Measurements from ENCODE around the gene MYO1B.

Gene MYO1B

DNA sequence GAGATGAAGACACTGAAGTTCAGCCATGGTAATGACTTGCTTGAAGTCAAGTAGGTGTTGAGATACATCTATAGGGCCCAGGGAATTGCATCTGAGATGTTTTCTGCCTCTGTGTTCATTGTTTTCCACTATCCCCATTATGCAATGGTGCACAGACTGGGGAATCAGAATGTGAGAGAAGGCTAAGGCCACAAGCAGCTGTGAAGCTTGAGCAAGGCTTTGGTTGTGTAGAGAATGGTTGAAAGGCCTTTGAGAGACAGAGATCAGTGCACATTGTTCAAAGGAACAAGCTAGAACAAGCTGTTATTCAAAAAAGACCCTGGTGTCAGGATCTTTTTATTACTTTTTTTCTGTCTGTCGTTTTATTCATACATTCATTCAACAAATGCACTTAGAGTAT is 82.3 kb downstream of the MYO1B start:
- DNase-seq: no peak

DNA sequence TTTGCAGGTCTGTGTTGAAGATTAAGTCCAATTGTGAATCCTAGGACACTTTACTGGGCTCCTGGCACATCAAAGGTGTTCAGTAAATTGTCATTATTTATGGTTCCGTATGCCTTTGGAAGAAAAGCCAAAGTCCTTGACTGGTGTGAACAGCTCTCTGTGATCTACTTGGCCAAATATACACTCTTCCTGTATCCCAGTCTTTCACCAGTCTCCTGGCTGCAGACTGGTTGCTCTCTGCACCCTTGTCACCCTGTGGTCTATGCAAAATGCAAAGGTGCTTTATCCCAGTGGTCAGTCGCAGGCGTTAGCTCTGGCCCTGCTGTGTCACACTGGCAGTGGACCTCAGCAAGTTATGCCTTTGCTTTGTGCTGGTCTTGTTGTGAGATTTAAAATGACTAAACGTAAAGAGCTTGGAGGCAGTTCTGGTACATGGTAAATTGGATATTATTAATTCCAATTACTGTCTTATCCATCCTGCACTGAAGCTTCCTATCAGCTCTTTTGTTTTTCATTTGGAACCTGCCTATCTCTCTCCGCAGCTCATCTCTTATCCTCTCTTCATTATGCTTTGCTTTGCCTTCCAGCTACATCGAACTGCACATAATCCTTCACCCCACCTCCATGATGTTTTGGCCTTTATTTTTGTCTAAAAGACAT is 83.1 kb downstream of the MYO1B start:
- no peak for DNase-seq

DNA sequence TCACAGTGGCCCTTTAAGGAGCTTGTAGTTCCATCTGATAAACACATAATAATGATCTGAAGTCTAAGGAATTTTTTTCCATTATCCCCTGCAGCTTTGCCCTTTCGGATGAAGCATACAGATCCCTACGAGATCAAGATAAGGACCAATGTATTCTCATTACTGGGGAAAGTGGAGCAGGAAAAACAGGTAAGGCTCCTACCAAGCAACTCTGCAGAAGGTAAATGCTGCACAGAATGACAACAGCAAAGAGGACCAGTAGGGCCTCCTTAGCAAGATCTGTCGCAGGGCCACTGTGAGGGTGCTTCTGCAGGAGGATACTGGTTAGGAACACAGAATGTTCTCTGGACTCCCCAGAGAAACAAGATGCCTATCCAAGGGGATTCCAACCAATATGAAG is 84.6 kb downstream of the MYO1B start:
- DNase-seq: no peak

DNA sequence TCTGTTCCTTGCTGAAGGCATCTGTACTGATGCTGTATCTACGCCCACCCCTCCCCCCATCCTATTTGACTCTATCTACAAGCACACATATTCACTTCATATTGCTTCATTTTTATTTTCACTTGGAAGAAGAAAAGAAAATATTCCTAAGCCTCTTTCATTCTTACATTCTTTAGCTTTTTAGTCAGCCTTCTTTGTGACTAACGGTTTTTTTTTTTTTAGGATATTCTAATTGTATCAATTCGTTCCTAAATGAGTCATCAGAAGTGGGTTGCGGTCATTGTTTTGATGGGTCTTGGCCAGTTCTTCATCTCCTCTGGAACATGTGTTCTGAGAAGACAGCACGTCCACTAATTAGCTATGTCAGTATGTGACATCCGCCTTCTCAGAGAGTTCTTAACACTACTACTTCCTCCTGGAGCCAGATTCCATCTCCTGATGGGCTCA is 88.7 kb downstream of the MYO1B start:
- no peak for DNase-seq

DNA sequence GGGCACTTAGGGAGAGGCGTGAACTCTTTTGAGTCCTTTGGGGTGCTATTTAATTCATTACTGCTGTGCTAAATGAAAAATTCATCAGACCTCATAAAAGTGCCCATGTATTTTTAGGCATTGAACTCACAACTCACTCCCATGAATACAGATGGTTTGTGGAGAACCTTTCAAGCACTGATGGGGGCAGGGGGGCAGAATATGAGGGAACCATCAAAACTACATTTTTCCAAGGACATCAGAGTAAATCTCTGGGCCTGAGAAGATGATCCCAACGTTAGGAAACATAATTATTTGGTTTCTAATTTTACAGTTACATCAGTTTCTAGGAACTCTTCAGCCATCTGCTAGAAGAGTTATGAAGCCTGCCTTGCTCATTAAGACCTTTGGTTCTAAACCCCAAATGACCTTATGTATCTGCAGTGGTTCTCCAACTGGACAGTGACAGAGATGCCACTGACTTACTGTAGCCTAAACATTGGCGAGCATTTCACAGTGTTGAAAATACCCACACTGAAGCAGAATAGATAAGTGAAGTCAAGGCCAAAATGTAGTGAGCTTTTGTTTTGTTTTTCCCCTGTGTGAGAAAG is 90.8 kb downstream of the MYO1B start:
- DNase-seq: no peak

DNA sequence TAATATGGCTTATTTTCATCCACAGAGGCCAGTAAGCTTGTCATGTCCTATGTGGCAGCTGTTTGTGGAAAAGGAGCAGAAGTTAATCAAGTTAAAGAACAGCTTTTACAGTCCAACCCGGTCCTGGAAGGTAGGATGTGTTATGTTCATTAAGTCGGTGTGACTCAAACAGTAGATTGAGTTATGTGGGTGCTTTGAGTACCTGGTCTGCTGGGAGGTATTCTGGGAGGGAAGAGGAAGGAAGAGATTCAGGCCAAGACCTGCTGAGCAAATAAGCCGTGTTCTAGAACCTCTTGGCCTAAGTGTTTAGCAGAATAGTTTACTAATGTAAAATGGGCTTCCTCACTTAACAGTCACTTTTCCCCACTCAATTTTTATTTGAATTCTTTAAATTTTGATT is 96.2 kb downstream of the MYO1B start:
- DNase-seq: no peak

DNA sequence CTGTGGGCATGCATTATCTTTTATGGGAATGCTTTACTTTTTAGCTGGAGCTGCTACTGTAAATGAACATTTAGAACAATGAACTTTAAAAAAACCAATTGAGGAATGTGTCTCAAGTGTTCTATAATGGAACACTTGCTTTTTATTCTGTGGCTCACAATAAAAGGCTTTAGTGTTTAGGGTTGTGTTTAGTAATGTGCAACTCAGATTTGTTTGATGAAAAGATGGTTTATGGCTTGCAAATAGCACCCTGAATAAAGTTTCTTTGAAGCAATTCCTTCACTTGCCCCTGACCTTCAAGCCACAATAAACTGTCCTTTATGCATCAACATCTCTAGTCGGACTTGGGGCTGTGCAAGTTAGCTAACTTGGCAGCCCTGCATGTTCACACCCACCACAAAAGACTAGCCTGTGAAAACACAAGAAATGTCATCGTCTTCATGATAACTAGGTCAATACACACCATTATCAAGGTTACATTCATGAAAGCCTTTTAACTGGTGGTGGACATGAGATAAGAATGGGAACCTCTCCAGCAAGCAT is 98.7 kb downstream of the MYO1B start:
- no peak for DNase-seq

DNA sequence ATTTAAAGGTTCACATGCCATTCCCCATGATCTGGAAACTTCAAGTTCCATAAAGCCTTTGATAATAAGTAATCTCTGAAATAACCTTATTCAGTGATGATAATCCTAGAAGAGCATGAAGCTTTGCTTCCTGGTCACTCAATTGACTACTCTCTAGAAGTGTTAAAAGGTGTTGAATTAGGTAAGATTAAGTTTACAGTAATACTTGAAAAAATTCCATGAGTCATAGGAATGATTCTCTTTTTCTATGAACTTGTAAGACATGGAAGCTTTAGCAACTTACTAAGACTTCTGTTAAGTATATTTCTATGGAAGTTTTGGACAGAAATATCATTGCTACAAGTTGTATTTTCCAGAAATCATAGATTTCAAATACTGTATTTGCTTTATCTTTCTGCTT is 100.6 kb downstream of the MYO1B start:
- no peak for DNase-seq

DNA sequence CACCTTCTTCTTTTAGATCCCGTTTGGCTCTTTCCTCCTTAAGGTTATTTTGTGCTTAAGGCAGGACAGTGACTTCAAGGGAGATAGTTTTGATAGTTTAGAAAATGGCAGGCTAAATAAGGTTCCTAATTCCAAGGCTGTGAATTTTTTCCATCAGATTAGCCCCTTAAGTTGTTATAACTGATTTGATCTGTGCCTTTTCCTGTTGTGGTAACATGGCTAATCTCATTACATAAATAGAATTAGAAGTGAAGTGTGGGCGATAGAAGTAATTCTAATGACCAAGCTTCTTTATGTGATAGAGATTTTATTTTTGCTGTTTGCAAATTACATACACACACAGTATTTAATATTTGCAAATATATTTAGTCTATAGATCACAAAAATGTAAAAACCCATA is 102.0 kb downstream of the MYO1B start:
- no peak for DNase-seq

DNA sequence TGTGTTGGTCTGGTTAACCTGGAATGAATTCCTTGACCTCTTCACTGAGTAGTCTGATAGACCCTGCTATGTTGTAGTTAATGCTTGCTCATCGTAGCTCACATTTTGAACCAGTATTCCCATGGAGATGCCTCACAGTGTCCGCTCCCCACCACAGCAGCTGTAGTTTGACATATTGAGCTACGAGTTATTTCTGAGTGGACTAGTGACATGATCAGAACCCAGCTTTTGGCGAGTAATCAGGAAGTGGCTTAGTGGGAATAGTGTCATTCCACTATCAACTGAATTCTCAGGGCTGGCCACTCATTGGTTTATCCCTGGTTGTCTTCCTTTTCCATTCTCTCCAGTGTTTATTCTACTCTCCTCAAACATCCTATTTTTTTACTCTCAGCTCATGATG is 102.7 kb downstream of the MYO1B start:
- DNase-seq: no peak

DNA sequence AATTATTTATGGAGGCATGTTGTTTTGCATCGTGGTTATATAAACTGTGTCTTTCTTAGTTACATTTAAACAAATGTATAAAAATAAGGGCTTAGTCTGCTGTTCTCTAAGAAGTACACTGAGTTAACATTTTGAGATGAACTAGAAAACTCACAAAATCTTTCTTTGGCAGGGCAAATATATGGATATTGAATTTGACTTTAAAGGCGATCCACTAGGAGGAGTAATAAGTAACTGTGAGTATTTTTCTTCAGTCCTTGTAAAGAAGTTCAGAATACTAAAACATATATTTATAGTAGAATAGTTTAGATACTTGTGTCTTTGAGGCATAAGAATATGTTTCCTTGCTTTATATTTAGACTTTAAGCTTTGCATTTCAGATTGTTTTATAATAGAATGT is 104.8 kb downstream of the MYO1B start:
- no peak for DNase-seq

DNA sequence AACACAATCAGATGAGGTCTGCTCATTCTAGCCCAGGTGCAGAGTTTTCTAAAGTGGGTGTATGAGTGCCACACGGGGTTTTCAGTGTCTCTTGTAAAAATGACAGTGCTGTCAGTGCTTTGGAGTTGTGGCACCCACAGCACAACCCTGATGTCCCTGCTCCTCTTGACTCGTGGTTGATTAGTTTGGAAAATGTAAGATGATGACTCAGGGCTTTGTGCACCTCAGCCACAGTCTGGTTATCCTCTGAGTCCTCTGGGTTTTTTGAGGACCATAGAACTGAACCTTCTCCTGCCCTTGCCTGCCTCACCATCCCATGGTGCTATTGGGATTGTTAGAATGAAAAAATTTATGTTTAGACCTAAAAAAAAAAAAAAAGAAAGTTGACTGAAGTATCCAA is 105.6 kb downstream of the MYO1B start:
- no peak for DNase-seq

DNA sequence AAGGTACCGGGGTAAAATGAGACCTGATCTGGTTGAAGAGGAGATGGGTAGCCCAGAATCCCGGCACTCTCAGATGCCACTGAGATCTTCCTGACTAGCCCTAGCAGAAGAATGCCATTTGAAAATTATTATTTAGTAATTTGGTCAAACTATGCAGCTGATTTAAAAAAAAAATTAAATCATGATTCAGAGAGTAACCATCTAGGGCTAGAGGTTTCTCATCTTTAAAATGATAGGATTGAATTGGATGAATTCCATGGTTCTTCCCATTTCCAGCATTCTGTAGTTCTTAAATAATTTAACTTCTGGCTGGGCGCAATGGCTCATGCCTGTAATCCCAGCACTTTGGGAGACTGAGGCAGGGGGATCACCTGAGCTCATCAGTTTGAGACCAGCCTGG is 106.1 kb downstream of the MYO1B start:
- no peak for DNase-seq

DNA sequence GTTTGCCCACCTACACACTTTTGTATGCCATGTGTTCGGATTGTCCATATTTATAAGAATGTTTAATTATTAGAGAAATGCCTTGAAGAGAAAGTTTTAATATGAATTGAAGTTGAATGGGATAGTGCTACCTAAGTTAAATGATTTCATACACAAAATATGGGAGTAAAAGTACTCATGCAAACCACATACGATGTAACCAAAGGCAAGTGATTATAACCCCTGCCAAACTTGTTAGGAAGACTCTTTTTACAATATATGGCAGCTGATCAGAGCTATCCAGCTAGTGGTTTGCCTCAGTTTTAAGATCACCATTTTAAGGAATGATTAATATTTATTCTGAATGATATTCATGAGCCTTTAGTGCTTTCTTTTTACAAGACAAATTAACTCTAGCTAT is 106.7 kb downstream of the MYO1B start:
- DNase-seq: no peak

DNA sequence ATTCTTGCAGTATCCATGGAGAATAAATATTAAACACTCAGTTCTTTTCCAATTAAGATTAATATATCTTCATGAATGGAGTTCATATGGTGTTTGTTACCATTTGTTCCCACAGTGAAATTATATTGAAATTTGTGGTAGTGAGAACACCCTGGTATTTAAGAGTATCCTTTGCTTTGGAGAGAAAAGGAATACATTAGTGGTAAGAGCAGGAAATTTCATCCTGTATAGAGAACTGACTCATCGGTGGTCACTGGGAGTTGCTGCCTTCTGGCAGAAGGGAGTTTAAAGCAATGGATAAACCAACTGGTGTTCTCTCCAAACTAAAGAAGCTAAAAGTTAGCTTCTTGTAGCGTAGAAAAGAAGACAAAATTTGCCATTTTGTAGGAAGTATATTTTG is 107.3 kb downstream of the MYO1B start:
- DNase-seq: no peak

DNA sequence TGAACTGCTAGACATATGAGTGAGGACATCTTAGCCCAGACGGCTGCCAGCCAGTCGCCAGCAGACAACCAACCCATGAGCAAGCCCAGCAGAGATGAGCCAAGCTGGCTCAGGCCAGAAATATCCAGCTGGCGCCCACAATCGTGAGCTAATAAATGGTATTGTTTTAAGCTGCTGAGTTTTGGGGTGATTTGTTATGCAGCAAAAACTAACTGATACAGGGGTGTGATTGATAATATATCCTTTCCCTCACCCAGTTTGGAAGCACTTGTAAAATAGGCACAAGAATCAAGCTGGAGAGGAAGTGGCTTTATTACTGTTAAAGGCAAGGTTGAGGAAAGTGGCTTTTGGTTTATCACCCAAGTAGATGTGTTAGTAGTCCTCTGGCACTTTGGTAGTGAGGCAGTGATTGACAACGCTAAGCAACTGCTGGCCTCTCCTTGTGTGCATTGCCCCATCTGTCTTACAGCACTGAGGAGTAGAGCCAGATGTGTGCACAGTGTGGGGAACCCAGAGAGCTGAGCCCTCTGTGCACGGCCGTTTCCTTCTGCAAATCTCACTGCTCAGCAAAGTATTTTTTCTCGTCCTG is 110.1 kb downstream of the MYO1B start:
- DNase-seq: no peak

DNA sequence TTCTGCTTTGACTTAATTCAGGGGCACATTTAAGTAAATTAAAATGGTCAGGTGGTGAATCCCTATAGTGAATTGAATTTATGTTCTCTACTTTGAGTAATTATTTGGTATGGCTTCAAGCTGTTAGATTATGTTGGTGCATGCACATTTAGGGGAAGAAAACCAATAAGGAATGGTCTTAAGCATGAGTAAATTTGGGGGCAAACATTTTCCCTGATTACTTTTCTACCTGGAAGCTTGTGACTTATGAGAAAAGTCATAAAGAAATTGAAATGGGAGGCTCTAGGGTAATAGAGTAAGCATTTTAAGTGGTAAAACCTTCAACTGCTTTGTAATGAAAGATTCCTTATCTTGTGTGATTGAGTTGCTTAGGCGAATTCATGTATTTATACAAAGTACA is 112.5 kb downstream of the MYO1B start:
- no peak for DNase-seq

DNA sequence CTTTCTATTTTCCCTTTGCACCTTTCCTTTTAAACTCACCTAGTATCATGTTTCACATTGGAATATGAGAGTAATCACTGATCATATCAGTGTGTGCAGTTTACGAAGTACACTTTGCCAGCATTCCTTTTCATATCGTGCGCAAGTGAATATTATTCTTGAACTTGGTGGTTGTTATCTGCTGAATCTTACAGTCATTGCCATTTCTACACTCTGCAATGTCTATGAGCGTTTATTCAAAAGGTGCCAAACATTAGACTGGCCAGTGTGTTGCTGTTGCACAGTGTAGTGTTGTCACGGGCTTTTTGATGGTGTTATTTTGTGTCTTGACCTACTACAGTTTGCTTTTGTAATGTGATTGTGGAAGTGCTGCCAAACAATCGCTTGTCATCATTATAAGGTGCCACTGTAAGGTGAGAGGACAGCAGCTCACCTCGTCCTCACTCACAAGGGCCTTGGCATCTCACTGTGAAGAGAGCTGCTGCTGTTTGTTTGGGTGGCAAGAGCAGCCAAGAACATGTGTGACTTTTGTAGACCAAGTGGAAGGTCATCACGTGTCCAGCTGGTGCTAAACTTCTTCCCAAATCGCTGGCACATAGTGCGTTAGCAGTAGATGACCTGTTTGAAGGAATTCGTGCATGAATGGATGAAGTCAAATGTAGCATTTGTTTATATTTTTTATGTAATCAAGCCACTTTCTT is 113.3 kb downstream of the MYO1B start:
- DNase-seq: no peak

DNA sequence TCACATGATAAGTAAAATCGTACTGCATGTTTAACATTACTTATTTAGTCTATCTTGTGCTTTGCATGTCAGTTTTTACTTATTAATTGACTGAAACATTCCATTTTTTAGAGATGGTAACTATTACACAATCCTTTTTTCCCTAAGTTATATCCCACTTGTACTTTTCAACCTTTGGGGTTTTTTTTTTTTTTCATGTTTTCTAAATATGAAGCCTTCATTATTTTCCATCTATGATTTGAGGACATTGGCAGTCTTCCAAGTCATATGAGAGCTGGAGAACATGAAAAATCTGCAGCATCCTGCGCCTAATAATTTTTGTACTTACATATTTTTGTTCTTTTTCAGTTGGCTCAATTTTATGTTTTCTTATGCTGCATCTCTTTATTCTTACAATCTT is 113.9 kb downstream of the MYO1B start:
- DNase-seq: no peak

DNA sequence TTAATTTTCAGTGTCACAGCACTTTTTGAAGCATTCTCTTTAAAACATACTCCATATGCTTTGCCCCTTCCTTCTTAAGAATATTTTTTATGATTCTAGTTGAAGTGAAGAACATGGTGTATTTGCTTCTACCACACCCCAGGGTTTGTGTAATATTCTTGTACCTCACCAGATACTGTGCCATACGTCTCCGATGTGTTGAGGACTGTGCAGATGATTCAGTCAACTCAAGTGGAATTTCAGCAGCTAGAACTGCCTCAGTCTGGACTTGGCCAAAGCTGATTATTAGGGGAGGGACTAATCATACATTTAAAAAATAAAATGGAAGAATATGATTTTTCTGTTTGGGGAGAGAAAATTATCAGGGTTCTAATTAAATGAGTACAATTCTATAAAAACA is 115.7 kb downstream of the MYO1B start:
- DNase-seq: no peak

DNA sequence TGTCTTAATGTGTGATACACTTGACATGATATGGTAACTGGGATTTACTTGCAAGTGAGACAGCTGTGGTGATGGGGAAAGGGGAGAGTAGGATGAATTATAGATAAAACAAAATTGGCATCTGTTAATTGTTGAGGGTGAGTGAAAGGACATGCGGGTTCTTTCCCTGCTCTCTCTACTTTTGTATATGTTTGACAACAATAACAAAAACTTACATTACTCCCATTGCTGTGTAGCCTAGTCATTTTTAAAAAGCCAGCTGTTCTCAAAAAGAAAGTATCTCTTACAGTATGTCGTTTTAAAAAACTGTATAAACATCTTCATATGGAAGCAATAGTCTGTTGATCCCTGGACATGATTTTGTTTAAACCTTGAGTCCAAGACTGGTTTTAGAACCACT is 117.6 kb downstream of the MYO1B start:
- DNase-seq: no peak

DNA sequence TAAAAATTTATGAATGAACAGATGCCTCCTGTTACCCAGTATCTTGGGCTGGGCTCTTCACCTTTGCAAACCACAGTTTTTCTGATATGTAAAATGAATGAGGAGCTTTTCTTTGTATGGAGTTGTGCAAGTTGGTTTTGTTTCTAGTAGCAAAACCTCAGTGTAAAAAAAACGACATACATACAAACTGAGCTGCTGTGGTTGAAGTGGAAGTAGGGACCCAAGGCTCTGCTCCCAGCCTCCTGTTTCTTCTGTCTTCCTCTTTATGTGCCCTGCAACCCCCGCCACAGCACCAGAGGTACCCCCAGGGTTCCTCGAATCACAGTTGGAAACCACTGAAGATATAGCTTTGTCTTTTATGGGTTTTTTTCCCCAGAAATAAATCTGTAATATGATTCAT is 118.1 kb downstream of the MYO1B start:
- no peak for DNase-seq

DNA sequence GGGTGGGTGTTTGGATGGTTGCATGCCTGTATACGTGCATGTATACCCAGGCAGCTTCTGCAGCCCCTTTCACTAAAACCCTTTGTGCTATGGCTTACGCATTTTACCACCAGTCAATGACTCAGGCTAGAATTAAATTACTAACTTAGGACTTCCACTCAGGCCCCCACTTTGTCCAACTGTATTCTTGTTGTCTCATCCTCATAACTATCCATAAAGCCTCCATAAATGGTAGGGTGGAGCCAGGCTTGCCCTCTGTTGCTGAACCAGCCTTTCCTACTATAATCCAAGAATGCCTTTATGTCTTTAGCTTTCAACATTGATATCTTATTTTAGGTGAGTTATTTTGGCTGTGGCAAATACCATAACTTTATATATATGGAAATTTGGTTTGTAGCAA is 119.9 kb downstream of the MYO1B start:
- DNase-seq: no peak

DNA sequence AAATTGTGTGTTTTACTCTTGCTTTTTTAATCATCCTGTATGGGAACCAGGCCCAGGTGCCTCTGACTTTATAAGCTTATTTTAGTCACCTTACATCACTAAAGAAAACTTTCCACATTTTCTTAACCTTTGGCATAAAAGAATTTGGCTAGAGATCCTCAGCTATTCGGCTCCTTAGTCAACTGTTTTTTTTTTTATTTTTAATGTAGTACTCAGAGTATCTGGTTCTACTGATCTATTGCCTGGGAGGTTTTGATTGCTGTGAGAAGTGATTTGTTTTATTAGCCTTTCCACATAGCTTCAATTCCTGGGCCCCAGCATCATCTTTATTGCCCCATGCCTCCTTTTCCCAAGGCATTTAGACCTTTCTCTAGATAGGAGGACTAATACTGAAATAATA is 121.0 kb downstream of the MYO1B start:
- DNase-seq: no peak
